SK-N-MC (cell line): ENCODE data around the gene TRPM5.

ENCODE experiments used
- DNase-seq: peaks from one replicate; pipeline ENCODE4 v3.0.0-alpha.2; 2011; ENCODE audit warnings: low read depth, low spot score
- H3K27ac ChIP-seq: fragments of 200-600 bp; sonication (generic); 2 replicates; pipeline ENCODE4 v1.5.1; 2016; ENCODE audit warnings: mixed run types
- H3K36me3 ChIP-seq: fragments of 200-600 bp; sonication (generic); 2 replicates; pipeline ENCODE4 v1.6.1; 2017; ENCODE audit warnings: antibody characterized with exemption, low read length, mixed read lengths; ENCODE audit not compliant: insufficient read depth
- H3K4me3 ChIP-seq: fragments of 200-600 bp; sonication (generic); 2 replicates; pipeline ENCODE4 v1.5.1; 2016
- H3K9ac ChIP-seq: fragments of 200-600 bp; sonication (generic); 2 replicates; pipeline ENCODE4 v1.8.0; 2017; ENCODE audit warnings: mixed run types, mixed read lengths; ENCODE audit not compliant: insufficient read length
- H3K9me3 ChIP-seq: fragments of 200-600 bp; sonication (generic); 2 replicates; pipeline ENCODE4 v1.6.1; 2017; ENCODE audit warnings: low read depth, mild to moderate bottlenecking, antibody characterized with exemption, low read length, moderate library complexity, mixed read lengths
- EZH2 ChIP-seq: fragments of 200-600 bp; sonication (generic); IDR thresholded peaks from one replicate; pipeline ENCODE4 v1.6.1; 2017; ENCODE audit warnings: antibody characterized with exemption
- FOXP2 ChIP-seq: optimal IDR thresholded peaks from 2 replicates; pipeline ENCODE3; 2011; ENCODE audit warnings: mild to moderate bottlenecking, moderate library complexity; ENCODE audit not compliant: insufficient read depth; ENCODE audit errors: extremely low read length, control extremely low read depth
- POLR2AphosphoS5 ChIP-seq: IDR thresholded peaks from 2 replicates; pipeline ENCODE4 v1.6.1; 2012; ENCODE audit warnings: mild to moderate bottlenecking, low read depth, low read length, borderline replicate concordance

Gene TRPM5

DNA sequence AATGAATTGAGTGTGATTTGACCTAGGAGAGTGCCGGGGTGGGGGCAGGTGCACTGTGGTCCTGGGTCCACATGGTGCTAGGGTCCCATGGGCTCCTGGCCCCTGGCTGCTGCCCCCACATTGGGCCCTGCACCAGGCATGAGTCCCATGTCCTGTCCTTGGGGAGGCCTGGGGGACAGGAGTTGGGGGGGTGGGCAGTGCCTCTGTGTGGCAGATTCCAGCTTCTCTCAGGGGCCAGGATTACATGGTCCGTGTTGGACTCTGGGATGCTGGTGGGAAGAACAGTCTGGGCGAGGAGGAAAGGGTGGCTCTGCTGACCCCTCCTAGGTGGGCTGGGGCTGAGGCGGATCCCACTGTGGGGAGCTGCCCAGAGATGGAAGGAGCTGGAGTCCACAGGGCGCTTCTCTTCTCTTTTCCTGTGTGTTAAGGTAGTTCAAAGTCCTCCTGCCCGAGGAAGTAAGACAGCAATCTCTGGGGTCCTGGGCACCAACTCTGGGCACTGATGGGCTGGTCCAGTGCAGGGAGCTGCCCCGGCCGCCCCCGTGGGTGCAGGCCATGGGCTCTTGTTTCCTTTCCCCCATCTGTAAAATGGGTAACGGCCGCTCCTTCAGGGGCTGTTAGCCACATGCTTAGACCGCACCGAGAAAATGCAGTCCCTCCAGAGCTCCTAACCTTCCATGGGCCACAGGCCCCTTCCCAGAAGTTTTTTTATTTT, 20.3 kb upstream of the TRPM5 start:
- H3K27ac ChIP-seq = no peak overlapping the region
- no peaks in the 10 kb centered on the region for H3K36me3 ChIP-seq
- no peaks in the 10 kb centered on the region for H3K9me3 ChIP-seq
- TF ChIP-seq FOXP2 (no peak), POLR2AphosphoS5 (no peak), EZH2 (no peak)
- no peak for DNase-seq
- H3K9ac ChIP-seq = no peak overlapping the region
- no peak overlapping the region for H3K4me3 ChIP-seq

- TF ChIP-seq FOXP2 (no peak), POLR2AphosphoS5 (no peak), EZH2 (no peak)
- H3K4me3 ChIP-seq = no peak overlapping the region
- H3K9ac ChIP-seq = no peak overlapping the region
- no peaks in the 10 kb centered on the region for H3K9me3 ChIP-seq
- no peak for DNase-seq
- H3K27ac ChIP-seq = no peak overlapping the region
- no peaks in the 10 kb centered on the region for H3K36me3 ChIP-seq
These were observed 19.5 kb upstream of the TRPM5 start for GRCh38 chr11:2463766-2464277.

DNA sequence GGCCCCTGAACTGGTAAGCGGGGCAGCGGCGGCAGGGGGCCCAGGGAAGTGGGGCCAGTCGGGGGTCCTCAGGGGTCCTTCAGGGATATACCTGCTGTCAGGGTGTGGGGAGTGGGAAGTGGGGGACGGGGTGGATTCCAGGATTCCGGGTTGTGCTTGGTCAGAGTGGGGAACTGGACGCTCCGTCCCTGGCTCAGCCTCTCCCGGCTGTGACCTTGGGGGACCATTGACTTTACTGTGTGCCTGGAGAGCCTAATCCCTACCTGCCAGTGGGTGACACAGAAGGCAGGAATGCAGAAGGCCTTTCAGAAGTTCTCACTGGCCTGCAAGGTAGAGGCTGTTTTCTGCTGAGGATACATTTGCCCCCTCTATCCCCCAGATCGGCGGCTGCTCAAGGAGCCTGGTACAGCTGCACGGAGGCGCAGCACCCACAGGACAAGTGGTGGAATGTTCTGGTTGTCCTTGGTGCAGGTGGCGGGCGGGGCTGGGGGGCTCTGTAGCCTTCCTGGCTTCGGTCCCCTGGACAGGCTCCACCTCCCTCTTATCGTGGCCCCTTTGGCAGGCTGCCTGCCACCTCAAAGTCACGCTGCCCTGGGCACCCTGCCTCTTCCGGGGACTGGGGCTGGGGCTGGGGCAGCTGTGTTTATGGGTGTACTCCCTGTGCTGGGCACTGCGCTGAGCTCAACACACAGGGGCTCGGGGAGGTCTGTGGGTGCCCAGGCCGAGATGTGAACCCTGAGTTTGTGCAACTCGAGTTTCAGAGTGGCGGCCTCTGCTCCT, 18.9 kb upstream of the TRPM5 start:
- H3K27ac ChIP-seq = no peak overlapping the region
- H3K9ac ChIP-seq = no peak overlapping the region
- no peak for TF ChIP-seq EZH2
- no peak for TF ChIP-seq FOXP2
- TF ChIP-seq POLR2AphosphoS5 = no peak
- no peak for DNase-seq
- no peak overlapping the region for H3K4me3 ChIP-seq
- no peaks in the 10 kb centered on the region for H3K9me3 ChIP-seq
- no peaks in the 10 kb centered on the region for H3K36me3 ChIP-seq

- Histone ChIP-seq H3K36me3 (no peaks in the 10 kb centered on the region), H3K9me3 (no peaks in the 10 kb centered on the region), H3K27ac (no peak overlapping the region), H3K4me3 (no peak overlapping the region), H3K9ac (no peak overlapping the region)
- TF ChIP-seq EZH2 (no peak), FOXP2 (no peak), POLR2AphosphoS5 (no peak)
- DNase-seq = no peak
These were observed 18.2 kb upstream of the TRPM5 start for GRCh38 chr11:2462543-2462985.

- no peak for DNase-seq
- no peak for TF ChIP-seq FOXP2
- TF ChIP-seq POLR2AphosphoS5 = no peak
- TF ChIP-seq EZH2 = no peak
- H3K36me3 ChIP-seq = no peaks in the 10 kb centered on the region
- no peak overlapping the region for H3K4me3 ChIP-seq
- H3K9ac ChIP-seq = no peak overlapping the region
- H3K9me3 ChIP-seq = no peaks in the 10 kb centered on the region
- no peak overlapping the region for H3K27ac ChIP-seq
These were observed 17.7 kb upstream of the TRPM5 start for GRCh38 chr11:2461956-2462542.

- no peak overlapping the region for H3K4me3 ChIP-seq
- H3K36me3 ChIP-seq = no peaks in the 10 kb centered on the region
- TF ChIP-seq FOXP2 = no peak
- TF ChIP-seq POLR2AphosphoS5 = no peak
- no peak for TF ChIP-seq EZH2
- no peaks in the 10 kb centered on the region for H3K9me3 ChIP-seq
- no peak overlapping the region for H3K9ac ChIP-seq
- no peak overlapping the region for H3K27ac ChIP-seq
- no peak for DNase-seq
These were observed 17.1 kb upstream of the TRPM5 start for GRCh38 chr11:2461253-2461955.

GRCh38 chr11:2460540-2461252, 16.4 kb upstream of the TRPM5 start:
- no peak for TF ChIP-seq FOXP2
- no peak for TF ChIP-seq EZH2
- no peak for TF ChIP-seq POLR2AphosphoS5
- no peaks in the 10 kb centered on the region for H3K36me3 ChIP-seq
- no peak overlapping the region for H3K27ac ChIP-seq
- DNase-seq = no peak
- no peaks in the 10 kb centered on the region for H3K9me3 ChIP-seq
- H3K9ac ChIP-seq = no peak overlapping the region
- H3K4me3 ChIP-seq = no peak overlapping the region
